Lower leg skin (tissue), 4 donors: ENCODE data around the gene TIMM44. TPM values are rescaled to one million over a fixed set of nuclear protein-coding genes. Genes with fewer than 3 reads are reported as not detected.

Experiments used
- DNase-seq, 2 donors: peaks; one replicate each; pipeline ENCODE4 v3.0.0-alpha.2; 2019; ENCODE audit warnings: low spot score in 2 of 2
- H3K4me3 ChIP-seq: fragments of 200-600 bp; sonication (generic); 2 replicates; pipeline ENCODE4 v1.5.1; 2017; ENCODE audit warnings: mild to moderate bottlenecking, low read depth; ENCODE audit not compliant: poor library complexity, severe bottlenecking
- CTCF ChIP-seq, 3 donors: fragments of 450-650 bp; IDR thresholded peaks; one replicate each; pipeline ENCODE4 v1.5.1; 2016; ENCODE audit warnings: antibody characterized with exemption in 3 of 3, mild to moderate bottlenecking in 3 of 3, moderate library complexity in 2 of 3
- POLR2A ChIP-seq, 2 donors: fragments of 450-650 bp; IDR thresholded peaks; one replicate each; pipeline ENCODE4 v1.6.1; 2016 to 2017; ENCODE audit warnings: antibody characterized with exemption in 2 of 2, mild to moderate bottlenecking in 1 of 2, moderate library complexity in 1 of 2
- WGBS, 2 donors: methylation state at CpG; one replicate each; pipeline ENCODE4 v1.1.5; 2018; 5-methylcytosine and 5-hydroxymethylcytosine counted together
- intact Hi-C: fragments of 100-400 bp; cut with DNase I; formaldehyde crosslinking; loops from one replicate; pipeline ENCODE4 v1.15.0; 2023; ENCODE audit warnings: low total_unique reads
- total RNA-seq, 4 donors: library from RNA; depleted of rRNA; stranded (reverse); fragments of >200 nt; gene quantifications; one replicate each; pipeline ENCODE4 v1.1.0, GENCODE V29; 2016

Gene TIMM44
- total RNA-seq, 4 donors from 2014 or later, result 36.8 to 119 (median 51.7) TPM

DNA sequence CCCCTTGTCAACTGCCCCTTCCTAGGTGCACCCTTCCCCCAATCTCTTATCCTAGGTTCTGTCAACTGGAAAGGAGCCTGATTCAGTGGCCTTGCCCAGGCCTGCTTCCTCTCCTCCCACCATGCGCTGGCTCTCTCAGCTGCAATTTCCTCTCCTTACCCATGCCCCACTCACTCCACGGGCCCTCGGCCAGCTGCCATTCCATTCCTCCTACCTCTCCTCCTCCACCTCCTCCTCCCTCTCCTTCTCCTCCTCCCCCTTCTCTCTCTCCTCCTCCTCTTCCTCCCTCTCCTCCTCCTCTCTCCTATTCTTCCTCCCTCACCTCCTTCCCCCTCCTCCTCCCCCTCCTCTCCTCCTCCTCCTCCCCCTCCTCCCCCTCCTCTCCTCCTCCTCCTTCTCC is 9.6 kb upstream of the TIMM44 start:
- intact Hi-C loops, result no loop called here
- no peak overlapping the region for H3K4me3 ChIP-seq
- no peak for DNase-seq
- 12 to 20% methylated on average over 3 of the region's 3 CpGs for WGBS, 2 donors
- no peak for TF ChIP-seq CTCF (IDR thresholded peaks at IDR 0.05)
- TF ChIP-seq POLR2A (IDR thresholded peaks at IDR 0.05), result no peak

DNA sequence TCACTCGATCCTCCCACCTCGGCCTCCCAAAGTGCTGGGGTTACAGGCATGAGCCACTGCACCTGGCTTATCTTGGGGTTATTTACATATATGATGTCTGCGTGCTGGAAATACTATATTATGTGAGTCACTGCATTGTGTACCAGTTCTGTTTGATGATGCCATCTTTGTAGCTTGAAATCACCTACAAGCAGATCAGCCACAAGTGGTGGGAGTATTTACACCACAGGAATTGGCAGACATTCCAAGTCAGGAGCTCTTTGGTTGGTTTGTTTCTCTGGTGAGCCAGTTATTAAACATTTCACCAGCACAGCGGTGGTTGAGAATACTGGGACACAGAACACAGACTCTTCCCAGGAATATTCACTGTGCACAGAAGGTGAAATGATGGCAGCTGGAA is 4.5 kb upstream of the TIMM44 start:
- H3K4me3 ChIP-seq, result no peak overlapping the region
- 86 to 88% methylated on average over 4 of the region's 4 CpGs for WGBS, 2 donors
- intact Hi-C loops, result no loop called here
- TF ChIP-seq POLR2A (IDR thresholded peaks at IDR 0.05), result no peak
- no peak for TF ChIP-seq CTCF (IDR thresholded peaks at IDR 0.05)
- no peak for DNase-seq

DNA sequence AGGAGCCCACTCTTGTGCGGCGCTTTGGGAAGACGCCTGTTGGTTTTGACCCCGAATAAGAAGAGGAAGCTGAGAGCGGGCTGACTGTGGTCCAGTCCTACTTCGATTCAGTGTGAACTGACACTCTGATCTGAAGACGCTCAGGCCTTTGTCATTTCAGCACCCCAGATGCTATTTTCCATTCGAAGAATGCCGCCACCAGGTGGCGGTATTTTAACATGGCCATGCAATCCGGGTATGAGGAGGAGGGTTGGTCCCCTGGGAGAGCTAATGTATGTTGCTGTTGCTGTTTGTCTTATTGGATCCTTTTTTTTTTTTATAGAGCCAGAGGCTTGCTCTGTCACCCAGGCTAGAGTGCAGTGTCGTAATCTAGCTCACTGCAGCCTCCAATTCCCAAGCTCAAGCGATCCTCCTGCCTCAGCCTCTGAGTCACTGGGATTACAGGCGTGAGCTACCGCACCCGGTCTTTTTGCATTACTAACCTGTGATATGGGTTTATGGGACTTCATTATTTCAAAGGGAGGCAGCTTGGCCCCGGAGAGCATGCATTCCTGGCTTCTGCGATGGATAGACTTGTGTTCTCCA is 803 bp upstream of the TIMM44 start:
- 27 to 28% methylated on average over 18 of the region's 18 CpGs for WGBS, 2 donors
- peak; percentile 88 to 97 for DNase-seq
- peak overlapping the region; percentile 38 for H3K4me3 ChIP-seq
- intact Hi-C loops, result no loop called here
- no peak for TF ChIP-seq POLR2A (IDR thresholded peaks at IDR 0.05)
- TF ChIP-seq CTCF (IDR thresholded peaks at IDR 0.05), result peak in 1 of 3 donors; percentile 73

DNA sequence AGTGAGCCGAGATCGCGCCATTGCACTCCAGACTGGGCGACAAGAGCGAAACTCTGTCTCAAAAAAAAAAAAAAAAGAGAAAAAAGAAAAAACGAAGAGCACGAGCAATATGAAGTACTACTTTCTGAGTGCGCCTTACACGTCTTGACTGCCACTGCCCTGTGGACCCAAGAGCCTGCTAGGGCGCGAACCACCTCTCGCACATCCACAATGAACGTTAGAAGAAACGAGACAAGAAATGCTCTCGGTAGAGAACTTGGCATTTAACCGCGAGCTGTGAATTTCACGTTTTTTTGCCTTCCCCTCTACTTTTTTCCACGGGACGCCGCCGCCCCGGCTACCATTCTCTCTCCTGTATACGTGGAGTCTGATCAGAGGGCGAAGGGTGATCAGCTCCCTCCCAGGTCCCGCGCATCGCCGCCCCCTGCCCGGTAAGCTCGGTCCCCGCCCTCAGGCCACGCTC is 454 bp downstream of the TIMM44 start:
- intact Hi-C loops, result loop anchor here (1.0 kb wide), 1 partner anchor 16 kb away; no protein-coding TSS in a partner anchor
- H3K4me3 ChIP-seq, result peak overlapping the region; percentile 95
- DNase-seq, result no peak
- TF ChIP-seq POLR2A (IDR thresholded peaks at IDR 0.05) (no peak), CTCF (IDR thresholded peaks at IDR 0.05) (no peak)
- 3 to 4% methylated on average over 33 of the region's 33 CpGs for WGBS, 2 donors

DNA sequence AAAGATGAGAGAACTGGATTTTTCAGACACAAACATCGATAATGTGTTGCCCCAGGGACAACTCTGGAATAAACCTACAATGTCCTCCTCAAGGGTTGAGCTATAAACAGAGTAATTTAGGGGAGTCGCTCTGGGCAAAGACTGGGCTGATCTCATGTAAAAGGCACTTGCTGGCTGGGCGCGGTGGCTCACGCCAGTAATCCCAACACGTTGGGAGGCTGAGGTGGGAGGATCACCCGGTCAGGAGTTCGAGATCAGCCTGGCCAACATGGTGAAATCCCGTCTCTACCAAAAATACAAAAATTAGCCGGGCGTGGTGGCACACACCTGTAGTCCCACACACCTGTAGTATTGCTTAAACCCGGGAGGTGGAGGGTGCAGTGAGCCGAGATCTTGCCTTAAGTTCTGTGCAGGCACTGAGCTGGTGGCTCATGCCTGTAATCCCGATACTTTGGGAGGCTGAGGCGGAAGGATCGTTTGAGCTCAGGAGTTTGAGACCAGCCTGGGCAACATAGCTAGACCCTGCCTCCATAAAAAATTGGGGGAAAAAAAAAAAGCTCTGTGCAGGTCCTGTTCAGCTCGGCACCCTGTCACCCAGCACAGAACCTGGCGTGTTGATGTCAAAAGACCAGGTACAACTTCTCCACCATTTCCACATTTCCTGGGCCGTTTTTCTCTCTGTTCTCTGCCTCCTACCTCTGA is 1.4 kb downstream of the TIMM44 start:
- intact Hi-C loops, result loop anchor here (1.0 kb wide), 1 partner anchor 15 kb away; no protein-coding TSS in a partner anchor
- no peak for DNase-seq
- H3K4me3 ChIP-seq, result no peak overlapping the region
- WGBS, 2 donors, result 82 to 86% methylated on average over 19 of the region's 19 CpGs
- TF ChIP-seq CTCF (IDR thresholded peaks at IDR 0.05) (no peak), POLR2A (IDR thresholded peaks at IDR 0.05) (no peak)
